ENCODE data around the gene DDX47.

DDX47 gene

GRCh38 chr12:12853435-12853834 is 40.3 kb downstream of the DDX47 start:
- TF ChIP-seq CTCF (IDR thresholded peaks at IDR 0.05): no peak
- Histone ChIP-seq H3K4me3 (no peak overlapping the region), H3K27ac (no peak overlapping the region)
- DNase-seq (ENCODE audit: low spot score): no peak

- no peak for TF ChIP-seq CTCF (IDR thresholded peaks at IDR 0.05)
- no peak overlapping the region for H3K4me3 ChIP-seq
- DNase-seq (ENCODE audit: low spot score): no peak
- H3K27ac ChIP-seq: no peak overlapping the region
Observed at GRCh38 chr12:12859690-12860089, 46.5 kb downstream of the DDX47 start.

GRCh38 chr12:12864243-12864642 is 51.1 kb downstream of the DDX47 start:
- TF ChIP-seq CTCF (IDR thresholded peaks at IDR 0.05): no peak
- no peak overlapping the region for H3K27ac ChIP-seq
- no peak for DNase-seq (ENCODE audit: low spot score)

GRCh38 chr12:12868477-12869235 is 55.5 kb downstream of the DDX47 start:
- no peak for DNase-seq (ENCODE audit: low spot score)
- Histone ChIP-seq H3K27ac (no peak overlapping the region), H3K4me3 (no peak overlapping the region)
- TF ChIP-seq CTCF (IDR thresholded peaks at IDR 0.05): no peak

More at GRCh38 chr12:12864243-12864642, 51.1 kb downstream of the DDX47 start:
- no peak overlapping the region for H3K4me3 ChIP-seq

GRCh38 chr12:12870465-12870864 is 57.3 kb downstream of the DDX47 start:
- no peak for DNase-seq (ENCODE audit: low spot score)
- no peak overlapping the region for H3K27ac ChIP-seq
- no peak overlapping the region for H3K4me3 ChIP-seq
- TF ChIP-seq CTCF (IDR thresholded peaks at IDR 0.05): no peak

GRCh38 chr12:12871587-12872138 is 58.5 kb downstream of the DDX47 start:
- H3K4me3 ChIP-seq: no peak overlapping the region
- no peak for TF ChIP-seq CTCF (IDR thresholded peaks at IDR 0.05)
- DNase-seq (ENCODE audit: low spot score): no peak
- H3K27ac ChIP-seq: no peak overlapping the region
